Measurements from ENCODE around the gene RIN3.

DNA sequence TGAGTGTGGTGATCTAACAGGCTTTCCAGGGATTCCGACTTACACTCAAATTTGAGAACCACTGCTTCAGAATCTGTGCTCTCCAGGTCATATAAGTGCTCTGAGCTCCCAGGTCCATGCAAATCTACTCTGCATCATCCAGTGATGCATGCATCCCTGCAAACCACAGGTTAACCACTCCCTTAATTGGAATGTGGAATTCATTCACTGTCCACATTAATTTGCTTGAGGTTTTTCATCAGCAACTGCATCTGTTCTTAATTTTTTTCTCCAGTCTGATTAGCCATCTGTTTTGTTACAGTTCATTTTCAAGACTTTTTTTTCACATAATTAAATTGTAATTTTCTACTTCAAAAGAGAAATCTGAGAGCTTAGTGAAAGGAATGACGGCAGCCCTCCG lies 43.4 kb upstream of the RIN3 start:
- TF ChIP-seq, protein P1, sequence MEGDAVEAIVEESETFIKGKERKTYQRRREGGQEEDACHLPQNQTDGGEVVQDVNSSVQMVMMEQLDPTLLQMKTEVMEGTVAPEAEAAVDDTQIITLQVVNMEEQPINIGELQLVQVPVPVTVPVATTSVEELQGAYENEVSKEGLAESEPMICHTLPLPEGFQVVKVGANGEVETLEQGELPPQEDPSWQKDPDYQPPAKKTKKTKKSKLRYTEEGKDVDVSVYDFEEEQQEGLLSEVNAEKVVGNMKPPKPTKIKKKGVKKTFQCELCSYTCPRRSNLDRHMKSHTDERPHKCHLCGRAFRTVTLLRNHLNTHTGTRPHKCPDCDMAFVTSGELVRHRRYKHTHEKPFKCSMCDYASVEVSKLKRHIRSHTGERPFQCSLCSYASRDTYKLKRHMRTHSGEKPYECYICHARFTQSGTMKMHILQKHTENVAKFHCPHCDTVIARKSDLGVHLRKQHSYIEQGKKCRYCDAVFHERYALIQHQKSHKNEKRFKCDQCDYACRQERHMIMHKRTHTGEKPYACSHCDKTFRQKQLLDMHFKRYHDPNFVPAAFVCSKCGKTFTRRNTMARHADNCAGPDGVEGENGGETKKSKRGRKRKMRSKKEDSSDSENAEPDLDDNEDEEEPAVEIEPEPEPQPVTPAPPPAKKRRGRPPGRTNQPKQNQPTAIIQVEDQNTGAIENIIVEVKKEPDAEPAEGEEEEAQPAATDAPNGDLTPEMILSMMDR (IDR thresholded peaks at IDR 0.05): no peak
- TF ChIP-seq POLR2A (IDR thresholded peaks at IDR 0.05) (no peak), POLR2AphosphoS5 (IDR thresholded peaks at IDR 0.05) (no peak), EP300 (IDR thresholded peaks at IDR 0.05) (no peak)

Data from suprapubic skin (tissue), 4 donors.